GM12864 (cell line): Measurements from ENCODE around the gene TRAF3.
"Not testable (repeated sequence)": the region's sequence is repeated elsewhere in the genome, so short reads cannot be mapped to it uniquely, and the experiment has no call there.

ENCODE experiments used
- DNase-seq: peaks from one replicate; pipeline ENCODE4 v3.0.0-alpha.2; 2011; ENCODE audit warnings: low read depth
- H3K4me3 ChIP-seq: 2 replicates; pipeline ENCODE4 v1.5.1; 2011; ENCODE audit warnings: mild to moderate bottlenecking, low read depth, low read length, control low read depth
- TF ChIP-seq, protein P1 (sequence below): IDR thresholded peaks from 2 replicates; pipeline ENCODE4 v1.5.1; 2011; ENCODE audit warnings: low read depth, mild to moderate bottlenecking, moderate library complexity, low read length, control low read depth, inconsistent platforms; ENCODE audit errors: missing control alignments

Gene TRAF3

DNA sequence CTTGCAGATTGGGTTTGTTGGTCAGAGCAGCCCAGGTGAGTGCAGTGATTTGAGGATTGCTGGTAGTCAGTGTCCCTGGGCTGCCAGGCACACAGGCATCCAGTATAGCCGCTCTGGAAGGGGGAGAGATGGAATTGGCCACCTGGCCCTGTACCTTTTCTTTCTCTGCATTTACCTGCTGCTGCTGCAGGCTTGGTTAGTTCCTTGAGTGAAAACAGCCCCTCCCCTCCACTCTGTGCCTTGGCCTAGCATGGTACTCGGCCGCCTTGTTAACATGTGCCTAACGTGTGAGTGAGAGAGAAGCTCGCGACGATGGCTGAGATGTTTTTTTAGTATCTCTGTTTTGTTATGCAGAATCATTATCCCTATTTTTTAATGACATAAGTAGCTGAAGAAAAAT lies 95.9 kb downstream of the TRAF3 start:
- TF ChIP-seq, protein P1, sequence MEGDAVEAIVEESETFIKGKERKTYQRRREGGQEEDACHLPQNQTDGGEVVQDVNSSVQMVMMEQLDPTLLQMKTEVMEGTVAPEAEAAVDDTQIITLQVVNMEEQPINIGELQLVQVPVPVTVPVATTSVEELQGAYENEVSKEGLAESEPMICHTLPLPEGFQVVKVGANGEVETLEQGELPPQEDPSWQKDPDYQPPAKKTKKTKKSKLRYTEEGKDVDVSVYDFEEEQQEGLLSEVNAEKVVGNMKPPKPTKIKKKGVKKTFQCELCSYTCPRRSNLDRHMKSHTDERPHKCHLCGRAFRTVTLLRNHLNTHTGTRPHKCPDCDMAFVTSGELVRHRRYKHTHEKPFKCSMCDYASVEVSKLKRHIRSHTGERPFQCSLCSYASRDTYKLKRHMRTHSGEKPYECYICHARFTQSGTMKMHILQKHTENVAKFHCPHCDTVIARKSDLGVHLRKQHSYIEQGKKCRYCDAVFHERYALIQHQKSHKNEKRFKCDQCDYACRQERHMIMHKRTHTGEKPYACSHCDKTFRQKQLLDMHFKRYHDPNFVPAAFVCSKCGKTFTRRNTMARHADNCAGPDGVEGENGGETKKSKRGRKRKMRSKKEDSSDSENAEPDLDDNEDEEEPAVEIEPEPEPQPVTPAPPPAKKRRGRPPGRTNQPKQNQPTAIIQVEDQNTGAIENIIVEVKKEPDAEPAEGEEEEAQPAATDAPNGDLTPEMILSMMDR = no peak
- no peak overlapping the region for H3K4me3 ChIP-seq
- DNase-seq = no peak

DNA sequence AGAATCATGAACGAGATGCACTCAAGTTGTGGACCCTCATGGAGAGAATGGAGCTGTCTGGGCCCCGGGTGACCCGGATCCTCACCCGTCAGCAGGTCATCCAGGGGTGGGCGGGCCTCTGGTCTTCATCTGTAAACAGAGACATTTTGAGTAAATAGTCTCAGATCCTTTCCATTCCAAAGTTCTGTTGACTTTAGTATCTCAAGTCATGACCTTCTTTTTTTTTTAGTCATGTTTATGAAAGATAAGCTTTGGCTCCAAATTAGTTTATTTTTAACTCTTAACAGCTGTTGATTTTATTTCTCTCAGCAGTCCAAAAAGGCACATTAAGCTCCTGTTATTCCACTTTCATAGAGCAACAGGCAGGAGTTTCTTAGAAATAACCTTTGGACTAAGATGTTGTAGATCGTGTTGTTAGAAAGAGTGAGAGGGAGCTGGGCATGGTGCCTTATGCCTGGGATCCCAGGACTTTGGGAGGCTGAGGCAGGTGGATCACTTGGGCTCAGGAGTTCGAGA lies 96.4 kb downstream of the TRAF3 start:
- no peak overlapping the region for H3K4me3 ChIP-seq
- no peak for DNase-seq
- TF ChIP-seq, protein P1 = no peak

DNA sequence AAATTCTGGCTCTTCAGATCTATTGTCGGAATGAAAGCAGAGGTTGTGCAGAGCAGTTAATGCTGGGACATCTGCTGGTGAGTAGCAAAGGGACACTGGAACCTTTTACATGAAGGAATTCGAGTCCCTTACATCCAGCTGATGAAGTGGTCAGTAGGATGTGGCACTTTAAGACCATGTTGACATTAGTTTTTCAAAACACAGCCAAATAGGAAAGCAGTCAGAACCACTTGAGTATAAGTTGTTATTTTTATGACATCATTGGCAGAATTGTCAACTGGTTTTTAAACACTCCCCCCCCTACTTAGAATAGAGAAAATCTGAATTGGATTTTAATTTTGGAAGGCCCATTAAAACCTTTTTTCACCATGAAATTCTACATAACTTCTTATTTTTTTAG lies 98.4 kb downstream of the TRAF3 start:
- TF ChIP-seq, protein P1 = no peak
- DNase-seq = no peak

DNA sequence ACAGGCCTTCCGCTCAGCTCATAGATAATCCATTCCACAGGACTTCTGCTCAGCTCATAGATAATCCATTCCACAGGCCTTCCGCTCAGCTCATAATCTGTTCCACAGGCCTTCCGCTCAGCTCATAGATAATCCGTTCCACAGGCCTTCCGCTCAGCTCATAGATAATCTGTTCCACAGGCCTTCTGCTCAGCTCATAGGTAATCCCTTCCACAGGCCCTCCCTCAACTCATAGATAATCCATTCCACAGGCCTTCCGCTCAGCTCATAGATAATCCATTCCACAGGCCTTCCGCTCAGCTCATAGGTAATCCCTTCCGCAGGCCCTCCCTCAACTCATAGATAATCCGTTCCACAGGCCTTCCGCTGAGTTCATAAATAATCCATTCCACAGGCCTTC lies 100.3 kb downstream of the TRAF3 start:
- not testable (repeated sequence) for H3K4me3 ChIP-seq, DNase-seq

More for the DNA sequence above, 98.4 kb downstream of the TRAF3 start:
- no peak overlapping the region for H3K4me3 ChIP-seq

DNA sequence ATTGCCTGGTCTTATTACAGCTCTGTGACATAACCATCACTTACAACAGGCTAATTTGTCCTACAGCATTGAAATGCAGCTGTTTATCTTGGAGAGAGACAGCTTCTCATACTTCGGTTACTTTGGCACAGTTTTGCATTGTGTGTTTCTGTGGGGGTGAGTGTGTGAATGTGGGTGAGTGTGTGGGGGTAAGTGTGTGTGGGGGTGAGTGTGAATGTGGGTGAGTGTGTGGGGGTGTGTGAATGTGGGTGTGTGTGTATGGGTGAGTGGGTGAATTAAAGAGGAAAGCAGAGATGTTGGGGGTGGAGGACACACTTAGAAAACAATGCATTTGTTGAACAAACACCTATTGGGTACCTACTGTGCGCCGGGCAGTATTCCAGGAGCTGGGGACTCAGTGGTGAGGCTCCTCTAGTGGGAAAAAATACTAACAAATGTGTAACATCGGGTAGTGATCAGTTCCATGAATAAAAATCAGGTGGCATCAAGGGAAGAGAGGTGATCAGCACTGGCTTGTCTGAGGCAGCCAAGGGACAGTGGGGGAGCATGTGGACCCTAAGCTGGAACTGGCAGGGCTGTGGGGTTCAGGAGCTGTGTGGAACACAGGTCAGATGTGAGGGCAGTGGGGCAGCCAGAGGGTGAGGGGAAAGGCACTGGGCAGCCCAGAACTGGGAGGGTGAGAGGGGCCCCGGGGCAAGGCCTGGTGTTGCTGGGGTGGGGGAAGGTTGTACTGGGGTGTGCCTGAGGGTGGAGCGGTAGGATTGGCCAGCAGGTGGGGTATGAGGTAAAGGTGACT lies 101.1 kb downstream of the TRAF3 start:
- no peak overlapping the region for H3K4me3 ChIP-seq
- no peak for DNase-seq
- TF ChIP-seq, protein P1 = peak; percentile 27

DNA sequence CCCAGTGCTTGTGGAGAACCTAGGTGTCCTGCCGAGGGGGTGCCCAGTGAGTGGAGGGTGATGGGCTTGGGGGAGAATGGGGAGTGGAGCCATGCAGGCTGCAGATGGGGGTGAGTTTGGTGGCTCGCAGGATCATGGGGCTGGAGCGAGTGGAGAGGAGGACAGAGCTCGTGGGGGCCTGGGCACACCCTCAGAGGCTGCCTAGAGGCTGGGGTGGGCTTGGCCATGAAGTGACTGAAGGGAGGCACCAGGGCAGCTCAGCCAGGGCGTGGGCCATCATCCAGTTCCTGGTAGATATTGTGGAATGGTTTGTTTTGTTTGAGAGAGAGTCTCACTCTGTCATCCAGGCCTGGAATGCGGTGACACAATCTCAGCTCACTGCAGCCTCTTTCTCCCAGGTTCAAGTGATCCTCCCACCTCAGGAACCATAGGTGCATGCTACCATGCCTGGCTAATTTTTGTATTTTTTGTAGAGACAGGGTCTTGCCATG lies 101.8 kb downstream of the TRAF3 start:
- no peak for DNase-seq
- no peak overlapping the region for H3K4me3 ChIP-seq
- TF ChIP-seq, protein P1 = no peak

DNA sequence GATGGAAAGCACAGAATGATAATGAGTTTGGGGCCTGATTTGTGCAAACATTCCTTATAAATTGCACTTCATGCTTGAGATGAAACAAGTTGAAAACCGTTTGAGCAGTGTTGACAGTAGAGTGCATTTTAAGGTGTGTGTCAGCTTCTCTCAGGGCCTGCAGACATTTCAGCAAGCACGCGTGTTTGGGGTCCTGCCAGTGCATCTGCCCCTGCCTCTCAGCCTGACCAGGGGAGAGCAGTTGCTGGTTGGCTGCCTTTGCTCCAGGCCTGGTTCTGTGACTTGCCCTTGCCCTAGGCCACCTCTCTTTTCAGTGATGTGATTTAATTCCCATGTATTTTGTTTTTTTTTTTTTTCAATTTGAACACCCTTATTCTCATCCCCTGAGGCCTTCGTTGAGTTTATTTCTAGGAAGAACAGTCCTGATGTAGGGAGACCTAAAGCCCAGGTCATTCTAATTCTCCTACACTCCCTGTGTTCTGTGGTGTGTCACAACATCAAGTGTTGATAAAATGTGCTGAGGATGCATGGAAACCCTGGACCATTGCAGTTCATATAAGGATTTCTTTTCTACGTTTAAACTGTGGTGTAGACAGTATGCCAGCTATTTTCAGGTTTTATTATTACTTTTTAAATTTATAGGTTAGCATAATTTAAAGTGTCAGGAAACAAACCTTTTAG lies 105.1 kb downstream of the TRAF3 start:
- TF ChIP-seq, protein P1 = no peak
- DNase-seq = no peak
- H3K4me3 ChIP-seq = no peak overlapping the region
